WTC11 (cell line): Measurements from ENCODE around the gene NID2.

Experiments
- CREB1 ChIP-seq: sonication (generic); formaldehyde crosslinking; IDR thresholded peaks from 2 replicates; pipeline ENCODE4 v1.8.0; 2023; ENCODE audit warnings: mild to moderate bottlenecking, missing genetic modification reagents
- CREM ChIP-seq: sonication (generic); formaldehyde crosslinking; IDR thresholded peaks from 2 replicates; pipeline ENCODE4 v1.8.1; 2022; ENCODE audit warnings: mild to moderate bottlenecking, missing genetic modification reagents, moderate library complexity
- CTCF ChIP-seq: fragments of 200-600 bp; IDR thresholded peaks from 2 replicates; pipeline ENCODE4 v1.8.0; 2022; ENCODE audit warnings: antibody characterized with exemption
- E2F5 ChIP-seq: sonication (generic); formaldehyde crosslinking; IDR thresholded peaks from 2 replicates; pipeline ENCODE4 v1.8.1; 2022; ENCODE audit warnings: mild to moderate bottlenecking, moderate library complexity, missing genetic modification reagents
- ELF4 ChIP-seq: sonication (generic); formaldehyde crosslinking; IDR thresholded peaks from 2 replicates; pipeline ENCODE4 v1.8.1; 2022; ENCODE audit warnings: low read depth, mild to moderate bottlenecking, moderate library complexity, missing genetic modification reagents
- FOXP4 ChIP-seq: sonication (generic); formaldehyde crosslinking; IDR thresholded peaks from 2 replicates; pipeline ENCODE4 v1.8.0; 2022; ENCODE audit warnings: mild to moderate bottlenecking, missing genetic modification reagents
- JUN ChIP-seq: sonication (generic); formaldehyde crosslinking; IDR thresholded peaks from 2 replicates; pipeline ENCODE4 v1.8.0; 2023; ENCODE audit warnings: mild to moderate bottlenecking, missing genetic modification reagents
- MAX ChIP-seq: sonication (generic); formaldehyde crosslinking; IDR thresholded peaks from 2 replicates; pipeline ENCODE4 v1.8.0; 2022; ENCODE audit warnings: mild to moderate bottlenecking, missing genetic modification reagents
- TP53 ChIP-seq: sonication (generic); formaldehyde crosslinking; IDR thresholded peaks from 2 replicates; pipeline ENCODE4 v1.8.1; 2023; ENCODE audit warnings: mild to moderate bottlenecking, missing genetic modification reagents
- ZNF219 ChIP-seq: sonication (generic); formaldehyde crosslinking; IDR thresholded peaks from 2 replicates; pipeline ENCODE4 v1.8.0; 2023; ENCODE audit warnings: missing genetic modification reagents, mild to moderate bottlenecking, borderline replicate concordance
- ZSCAN18 ChIP-seq: fragments of 250-450 bp; sonication (Bioruptor Pico); IDR thresholded peaks from 2 replicates; pipeline ENCODE4 v2.1.2; 2022; ENCODE audit warnings: mild to moderate bottlenecking, moderate library complexity

- TF ChIP-seq CREB1 (no peak), ELF4 (CRISPR knock-in tag) (no peak), CTCF (no peak), MAX (no peak), CREM (CRISPR knock-in tag) (no peak), FOXP4 (CRISPR knock-in tag) (no peak), E2F5 (CRISPR knock-in tag) (no peak), ZSCAN18 (CRISPR knock-in tag) (no peak), TP53 (CRISPR knock-in tag) (no peak), ZNF219 (CRISPR knock-in tag) (no peak), JUN (no peak)
These were observed 110.9 kb downstream of the NID2 start for GRCh38 chr14:51957950-51958349.
